Psoas muscle (tissue), 8 donors: ENCODE data around the gene SELPLG. TPM values are rescaled to one million over a fixed set of nuclear protein-coding genes. Genes with fewer than 3 reads are reported as not detected.
"Not testable (repeated sequence)": the region's sequence is repeated elsewhere in the genome, so short reads cannot be mapped to it uniquely, and the experiment has no call there.

ENCODE experiments used
- ATAC-seq, 4 donors: fragments of 200-7000 bp; cut with Tn5 transposase; one replicate each; pipeline ENCODE4 v1.9.1; 2020; ENCODE audit warnings: moderate library complexity in 3 of 4, mild to moderate bottlenecking in 2 of 4
- DNase-seq, 2 donors: peaks; one replicate each; pipeline ENCODE4 v3.0.0-alpha.2; 2020
- H3K27ac ChIP-seq: fragments of 200-600 bp; one replicate; pipeline ENCODE4 v1.8.0; 2022
- H3K27me3 ChIP-seq, 3 donors: fragments of 200-600 bp in 1 of 3; one replicate each; pipeline versions ENCODE4 v1.6.1 to v1.8.0; 2013 to 2022; ENCODE audit warnings: low read length in 2 of 3, mild to moderate bottlenecking in 2 of 3, moderate library complexity in 1 of 3; ENCODE audit not compliant: insufficient read depth in 3 of 3
- H3K36me3 ChIP-seq, 2 donors: fragments of 200-600 bp in 1 of 2; one replicate each; pipeline versions ENCODE4 v1.6.1 to v1.8.0; 2013 to 2022; ENCODE audit warnings: low read depth in 1 of 2, mild to moderate bottlenecking in 1 of 2, moderate library complexity in 1 of 2; ENCODE audit not compliant: insufficient read depth in 1 of 2
- H3K4me1 ChIP-seq: fragments of 200-600 bp; one replicate; pipeline ENCODE4 v1.8.0; 2022
- H3K4me3 ChIP-seq: fragments of 200-600 bp; one replicate; pipeline ENCODE4 v1.8.0; 2022; ENCODE audit warnings: mild to moderate bottlenecking
- H3K9me3 ChIP-seq: fragments of 200-600 bp; one replicate; pipeline ENCODE4 v1.8.0; 2022
- WGBS, 3 donors: extraction: QIAGEN DNeasy Blood & Tissue Kit; methylation state at CpG; one replicate each; pipeline versions ENCODE4 v1.1.6 to v1.1.7; 2013; 5-methylcytosine and 5-hydroxymethylcytosine counted together
- intact Hi-C, 2 donors: fragments of 100-400 bp; cut with DNase I; formaldehyde crosslinking; loops; one replicate each; pipeline versions ENCODE4 v1.11.0 to v1.14.2; 2022
- polyA plus RNA-seq, 3 donors: library from polyadenylated mRNA; stranded (reverse); fragments of 200-250 nt; gene quantifications; one replicate each; pipeline ENCODE4 v1.2.3, GENCODE V29; 2013
- total RNA-seq, 4 donors: library from RNA; stranded (reverse); fragmentation: NEBNext Ultra II Directional in 2 of 4; extraction: Animal tissue kit (Norgen Biotek cat#: 25700) in 2 of 4; gene quantifications; one replicate each; pipeline versions ENCODE4 v1.2.1 to v1.2.4, GENCODE V29; 2021 to 2023
- TF ChIP-seq, protein P1 (sequence below): fragments of 200-600 bp; IDR thresholded peaks from one replicate; pipeline ENCODE4 v1.8.0; 2022; ENCODE audit warnings: antibody characterized with exemption
- donor health status: healthy with polysubstance abuse.
- donor health status: DM: no; HTN: no; CAD: no; lungs with moderate emphysema.
- donor health status: Bipolar disorder and iron deficiency.
- donor health status: healthy.
- donor health status: DM: yes; HTN: yes; CAD: no.
- donor health status: DM: no; HTN: no; CAD: no.
- donor health status: DM: no; HTN: no; CAD: no.
- donor health status: DM: yes; HTN: yes; CAD: no.

Gene SELPLG
- total and polyA plus RNA-seq, 7 donors: 0.62 to 3.8 (median 1.5) TPM

DNA sequence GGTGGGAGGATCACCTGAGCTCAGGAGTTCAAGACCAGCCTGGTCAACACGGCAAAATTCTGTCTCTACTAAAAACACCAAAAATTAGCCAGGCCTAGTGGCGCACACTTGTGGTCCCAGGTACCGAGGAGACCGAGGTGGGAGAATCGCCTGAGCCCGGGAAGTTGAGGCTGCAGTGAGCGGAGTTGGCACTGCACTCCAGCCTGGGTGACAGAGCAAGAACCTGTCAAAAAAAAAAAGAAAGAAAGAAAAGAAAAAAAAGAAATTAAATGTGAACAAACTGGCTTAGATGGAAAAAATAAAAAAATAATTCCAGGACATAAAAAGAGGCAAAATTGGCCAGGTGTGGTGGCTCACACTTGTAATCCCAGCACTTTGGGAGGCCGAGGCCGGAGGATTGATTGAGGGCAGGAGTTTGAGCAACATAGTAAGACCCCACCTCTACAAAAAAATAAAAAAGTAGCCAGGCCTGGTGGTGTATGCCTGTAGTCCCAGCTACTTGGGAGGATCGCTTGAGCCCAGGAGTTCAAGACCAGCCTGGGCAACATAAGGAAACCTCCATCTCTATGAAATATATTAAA, 39.3 kb downstream of the SELPLG start:
- intact Hi-C loops: no loop called here
- no peak overlapping the region for H3K27ac ChIP-seq
- H3K4me1 ChIP-seq: no peaks in the 10 kb centered on the region
- H3K9me3 ChIP-seq: no peaks in the 10 kb centered on the region
- no peak overlapping the region for H3K4me3 ChIP-seq
- 93 to 98% (median 96%) methylated on average over 10 of the region's 10 CpGs for WGBS, 3 donors
- DNase-seq (no peak), ATAC-seq (no peak)
- H3K27me3 ChIP-seq: no peaks in the 10 kb centered on the region
- H3K36me3 ChIP-seq: no peaks in the 10 kb centered on the region
- TF ChIP-seq, protein P1, sequence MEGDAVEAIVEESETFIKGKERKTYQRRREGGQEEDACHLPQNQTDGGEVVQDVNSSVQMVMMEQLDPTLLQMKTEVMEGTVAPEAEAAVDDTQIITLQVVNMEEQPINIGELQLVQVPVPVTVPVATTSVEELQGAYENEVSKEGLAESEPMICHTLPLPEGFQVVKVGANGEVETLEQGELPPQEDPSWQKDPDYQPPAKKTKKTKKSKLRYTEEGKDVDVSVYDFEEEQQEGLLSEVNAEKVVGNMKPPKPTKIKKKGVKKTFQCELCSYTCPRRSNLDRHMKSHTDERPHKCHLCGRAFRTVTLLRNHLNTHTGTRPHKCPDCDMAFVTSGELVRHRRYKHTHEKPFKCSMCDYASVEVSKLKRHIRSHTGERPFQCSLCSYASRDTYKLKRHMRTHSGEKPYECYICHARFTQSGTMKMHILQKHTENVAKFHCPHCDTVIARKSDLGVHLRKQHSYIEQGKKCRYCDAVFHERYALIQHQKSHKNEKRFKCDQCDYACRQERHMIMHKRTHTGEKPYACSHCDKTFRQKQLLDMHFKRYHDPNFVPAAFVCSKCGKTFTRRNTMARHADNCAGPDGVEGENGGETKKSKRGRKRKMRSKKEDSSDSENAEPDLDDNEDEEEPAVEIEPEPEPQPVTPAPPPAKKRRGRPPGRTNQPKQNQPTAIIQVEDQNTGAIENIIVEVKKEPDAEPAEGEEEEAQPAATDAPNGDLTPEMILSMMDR: no peak

DNA sequence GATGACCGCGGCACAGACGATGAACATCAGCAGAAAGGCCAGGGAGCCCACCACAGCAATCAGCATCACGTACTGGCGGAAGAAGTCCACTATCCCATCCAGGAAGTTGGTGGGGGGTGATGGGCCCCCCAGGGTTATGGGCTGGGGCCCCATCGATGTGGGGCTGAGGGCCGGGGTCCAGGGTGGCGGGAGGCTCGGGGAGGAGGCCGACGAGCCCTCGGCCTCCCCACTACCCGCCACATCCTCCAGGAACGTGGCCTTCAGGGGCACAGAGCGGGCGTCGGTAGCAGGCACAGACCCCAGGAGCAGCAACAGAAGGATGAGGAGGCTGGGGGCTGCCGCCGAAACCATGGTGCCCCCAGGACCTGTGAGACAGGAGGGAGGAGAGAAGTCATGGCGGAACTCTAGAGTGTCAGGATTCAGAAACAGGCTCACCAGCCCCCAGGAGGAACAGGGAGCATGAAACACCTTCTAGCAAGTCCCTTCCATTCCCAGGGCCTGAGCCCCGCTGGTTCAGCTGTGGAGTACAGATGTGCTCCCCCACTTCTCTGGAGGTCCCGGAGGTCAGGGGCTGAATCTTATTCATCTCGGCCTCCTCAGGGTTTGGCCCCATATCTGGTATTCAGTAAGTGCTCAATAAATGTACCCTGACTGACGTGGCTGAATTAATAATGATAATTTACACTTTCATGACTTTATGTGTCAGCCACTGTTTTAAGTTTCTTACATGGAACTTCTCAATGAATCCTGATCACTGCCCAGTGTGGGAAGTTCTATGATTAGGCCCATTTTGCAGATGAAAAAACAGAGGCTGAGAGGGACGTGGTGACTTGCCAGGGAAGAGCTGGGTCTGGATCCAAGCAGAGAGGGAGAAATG, 41.4 kb downstream of the SELPLG start:
- H3K4me1 ChIP-seq: no peaks in the 10 kb centered on the region
- H3K9me3 ChIP-seq: no peaks in the 10 kb centered on the region
- TF ChIP-seq, protein P1: no peak
- no peaks in the 10 kb centered on the region for H3K36me3 ChIP-seq
- H3K4me3 ChIP-seq: no peak overlapping the region
- no peak for ATAC-seq
- no peaks in the 10 kb centered on the region for H3K27me3 ChIP-seq
- 94 to 96% (median 94%) methylated on average over 25 of the region's 25 CpGs for WGBS, 3 donors
- DNase-seq: no peak
- H3K27ac ChIP-seq: no peak overlapping the region
- intact Hi-C loops: no loop called here

DNA sequence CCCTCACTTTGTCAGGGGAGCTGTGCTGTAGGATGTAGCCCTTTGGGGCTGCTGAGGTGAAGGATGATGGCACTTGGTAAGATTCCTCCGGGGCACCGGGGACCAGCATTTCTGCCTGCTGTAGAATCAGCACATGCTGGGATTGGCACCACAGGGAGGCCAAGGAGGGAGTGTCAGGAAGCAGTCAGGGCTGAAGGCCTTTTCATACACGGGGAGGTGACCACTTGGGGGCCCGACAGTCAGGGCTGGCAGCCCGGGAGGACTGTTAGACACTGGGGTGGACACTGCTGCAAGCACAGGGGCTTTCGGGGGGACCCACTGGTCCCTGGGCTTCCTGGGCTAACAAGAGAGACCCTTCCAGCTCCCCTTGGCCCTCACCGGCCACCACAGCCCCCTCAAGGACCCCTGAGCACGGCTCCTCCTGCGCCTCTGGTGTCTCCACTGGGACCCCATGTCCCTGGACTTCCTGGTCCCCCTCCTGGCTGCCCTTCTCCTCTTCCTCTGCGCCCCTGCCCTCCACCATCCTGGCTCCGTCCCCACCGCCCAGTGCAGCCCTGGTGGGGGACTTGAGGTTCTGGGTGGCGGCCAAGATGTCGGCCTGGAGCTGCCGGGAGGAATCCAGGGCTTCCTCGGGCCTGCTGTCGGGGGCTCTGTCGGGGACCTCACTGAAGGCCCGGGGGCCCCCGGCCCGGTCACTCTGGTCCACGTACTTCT, 42.3 kb downstream of the SELPLG start:
- Histone ChIP-seq H3K4me1 (no peaks in the 10 kb centered on the region), H3K4me3 (no peak overlapping the region), H3K27me3 (no peaks in the 10 kb centered on the region), H3K27ac (no peak overlapping the region), H3K36me3 (no peaks in the 10 kb centered on the region), H3K9me3 (no peaks in the 10 kb centered on the region)
- intact Hi-C loops: no loop called here
- TF ChIP-seq, protein P1: no peak
- DNase-seq (no peak), ATAC-seq (no peak)
- 86 to 89% (median 86%) methylated on average over 21 to 22 of the region's 22 CpGs for WGBS, 3 donors

DNA sequence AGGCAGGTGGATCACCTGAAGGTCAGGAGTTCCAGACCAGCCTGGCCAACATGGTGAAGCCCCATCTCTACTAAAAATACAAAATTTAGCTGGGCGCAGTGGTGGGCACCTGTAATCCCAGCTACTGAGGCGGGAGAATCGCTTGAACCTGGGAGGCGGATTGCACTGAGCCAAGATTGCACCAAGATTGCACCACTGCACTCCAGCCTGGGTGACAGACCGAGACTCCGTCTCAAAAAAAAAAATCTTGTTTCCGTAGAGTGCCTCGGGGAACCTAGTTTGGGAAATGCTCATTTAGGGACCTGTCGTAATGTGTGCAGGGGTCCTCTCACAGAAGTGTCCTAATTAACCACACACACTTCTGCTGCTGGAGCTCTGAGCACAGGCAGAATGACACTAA, 43.2 kb downstream of the SELPLG start:
- ATAC-seq, intact Hi-C loops, H3K4me1 ChIP-seq, H3K27ac ChIP-seq, DNase-seq, H3K36me3 ChIP-seq, H3K4me3 ChIP-seq, H3K27me3 ChIP-seq, H3K9me3 ChIP-seq: not testable (repeated sequence)
- 92 to 95% (median 93%) methylated on average over 9 of the region's 9 CpGs for WGBS, 3 donors

DNA sequence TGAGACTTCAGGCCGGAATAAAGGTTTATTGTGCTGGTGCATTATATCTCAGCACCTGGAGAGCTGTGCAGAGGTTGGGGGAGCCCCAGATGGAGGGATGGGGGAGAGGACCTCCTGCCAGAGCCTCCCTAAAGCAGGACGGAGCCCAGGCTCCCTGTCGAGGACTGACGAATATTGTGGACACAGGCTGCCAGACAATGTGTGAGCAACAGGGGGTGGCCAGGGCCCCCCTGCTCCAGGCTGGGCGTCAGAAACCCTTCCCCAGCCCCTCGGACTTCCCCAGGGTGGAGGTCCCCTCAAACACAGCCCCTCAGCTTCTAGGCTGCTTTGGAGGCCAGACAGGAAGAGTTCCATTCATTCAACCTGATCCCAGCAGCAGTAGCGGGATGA, 43.9 kb downstream of the SELPLG start:
- TF ChIP-seq, protein P1: no peak
- DNase-seq (no peak), ATAC-seq (no peak)
- H3K27ac ChIP-seq: no peak overlapping the region
- H3K9me3 ChIP-seq: no peaks in the 10 kb centered on the region
- intact Hi-C loops: no loop called here
- H3K4me1 ChIP-seq: no peaks in the 10 kb centered on the region
- H3K27me3 ChIP-seq: no peaks in the 10 kb centered on the region
- H3K36me3 ChIP-seq: no peaks in the 10 kb centered on the region
- no peak overlapping the region for H3K4me3 ChIP-seq
- WGBS, 3 donors: 81 to 85% (median 83%) methylated on average over 7 of the region's 7 CpGs
